ENCODE results near the gene ATP5PD.
A peak's percentile ranks its signal among the peaks of the same experiment; 100 is the strongest.

Gene ATP5PD

DNA sequence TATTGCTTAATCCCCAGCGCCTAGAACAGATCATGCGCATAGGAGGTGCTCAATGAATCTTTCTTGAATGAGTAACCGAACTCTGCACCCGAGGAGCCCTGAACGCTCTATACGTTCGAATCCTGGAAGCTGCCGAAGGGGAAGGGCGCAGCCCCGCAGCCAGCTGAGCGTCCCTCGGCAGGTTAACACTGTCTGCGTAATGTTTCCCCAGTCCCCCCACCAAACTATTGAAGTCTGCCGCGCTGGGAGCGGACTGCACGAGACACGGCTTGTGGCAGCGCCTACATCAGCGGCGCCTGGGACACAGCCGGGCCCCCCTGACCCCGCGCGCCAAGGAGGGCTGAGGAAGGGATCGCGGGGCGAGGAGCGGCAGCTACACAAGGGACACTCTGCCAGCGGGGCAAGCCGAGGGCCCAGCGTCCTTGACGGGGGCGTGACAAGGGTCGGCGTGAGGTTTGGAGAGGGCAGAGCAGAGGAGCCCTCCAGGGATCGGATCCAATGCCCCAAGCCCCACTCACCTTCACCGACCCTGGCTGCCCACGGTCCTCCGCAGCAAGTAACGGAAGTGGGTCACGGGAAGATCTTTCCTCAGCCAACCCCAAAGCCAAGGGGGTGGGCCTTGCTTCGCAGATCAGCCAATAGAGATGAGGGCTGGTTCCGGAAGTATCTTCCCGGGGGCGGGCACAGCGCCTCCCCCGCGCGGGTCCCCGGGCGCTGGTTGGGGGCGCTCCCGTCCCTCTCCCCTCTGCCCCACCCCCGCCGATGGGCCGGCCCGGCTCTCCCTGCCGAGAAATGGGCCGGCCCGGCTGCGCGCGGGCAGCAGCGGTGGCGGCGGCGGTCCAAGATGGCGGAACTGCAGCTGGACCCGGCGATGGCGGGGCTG is at the start of gene ATP5PD, which contains the start of gene KCTD2:
Gene ATP5PD, minus strand, starts transcription at position 563 of the 883 bp plus-strand sequence. CDS start 4,319 bp downstream, outside the sequence.
Gene KCTD2, plus strand, starts transcription at position 819 of the 883 bp plus-strand sequence. Its CDS starts 26 bp downstream, at position 845.
- DNase-seq: peak; percentile 95
- in situ Hi-C loops (cut with HindIII; ENCODE audit: low pct_ligation_motif_present, low sequenced_read_pairs): no loop called here

DNA sequence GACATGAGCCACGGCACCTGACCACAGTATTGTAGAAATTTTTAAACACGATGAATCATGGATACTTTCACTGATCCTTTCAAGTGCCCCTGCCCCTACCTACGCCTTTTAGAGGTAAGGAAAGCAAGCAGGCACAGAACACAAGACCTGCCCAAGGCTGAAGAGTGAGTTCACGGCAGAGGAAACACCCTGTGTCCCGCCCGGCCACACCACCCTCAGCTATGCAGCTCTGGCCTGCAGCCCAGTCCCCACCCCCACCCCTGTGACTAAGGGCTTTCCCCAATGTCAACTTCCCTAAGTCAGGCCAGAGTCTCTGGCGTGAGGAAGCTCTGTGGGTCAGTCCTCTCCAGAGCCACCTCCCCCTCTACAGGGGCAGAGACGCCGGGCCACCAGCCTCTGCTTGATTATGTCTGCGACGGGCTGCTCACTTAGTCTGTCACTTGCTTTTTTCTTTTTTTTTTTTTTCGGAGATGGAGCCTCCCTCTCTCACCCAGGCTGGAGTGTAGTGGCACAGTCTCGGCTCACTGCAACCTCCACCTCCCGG is 49.4 kb upstream of the ATP5PD start:
- peak; percentile 41 for DNase-seq
- TF ChIP-seq, protein P1, sequence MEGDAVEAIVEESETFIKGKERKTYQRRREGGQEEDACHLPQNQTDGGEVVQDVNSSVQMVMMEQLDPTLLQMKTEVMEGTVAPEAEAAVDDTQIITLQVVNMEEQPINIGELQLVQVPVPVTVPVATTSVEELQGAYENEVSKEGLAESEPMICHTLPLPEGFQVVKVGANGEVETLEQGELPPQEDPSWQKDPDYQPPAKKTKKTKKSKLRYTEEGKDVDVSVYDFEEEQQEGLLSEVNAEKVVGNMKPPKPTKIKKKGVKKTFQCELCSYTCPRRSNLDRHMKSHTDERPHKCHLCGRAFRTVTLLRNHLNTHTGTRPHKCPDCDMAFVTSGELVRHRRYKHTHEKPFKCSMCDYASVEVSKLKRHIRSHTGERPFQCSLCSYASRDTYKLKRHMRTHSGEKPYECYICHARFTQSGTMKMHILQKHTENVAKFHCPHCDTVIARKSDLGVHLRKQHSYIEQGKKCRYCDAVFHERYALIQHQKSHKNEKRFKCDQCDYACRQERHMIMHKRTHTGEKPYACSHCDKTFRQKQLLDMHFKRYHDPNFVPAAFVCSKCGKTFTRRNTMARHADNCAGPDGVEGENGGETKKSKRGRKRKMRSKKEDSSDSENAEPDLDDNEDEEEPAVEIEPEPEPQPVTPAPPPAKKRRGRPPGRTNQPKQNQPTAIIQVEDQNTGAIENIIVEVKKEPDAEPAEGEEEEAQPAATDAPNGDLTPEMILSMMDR (IDR thresholded peaks at IDR 0.05; ENCODE audit: low read depth, low read length, missing control alignments): no peak
- in situ Hi-C loops (cut with HindIII; ENCODE audit: low pct_ligation_motif_present, low sequenced_read_pairs): no loop called here
- no peaks in the 10 kb centered on the region for H3K27me3 ChIP-seq (replicated peaks)
- no peak overlapping the region for H3K27ac ChIP-seq
- H3K36me3 ChIP-seq (replicated peaks): no peaks in the 10 kb centered on the region
- H3K4me3 ChIP-seq (ENCODE audit: low read depth, low read length): no peak overlapping the region

More for the DNA sequence above, at the start of gene ATP5PD, which contains the start of gene KCTD2:
- TF ChIP-seq, protein P1 (IDR thresholded peaks at IDR 0.05; ENCODE audit: low read depth, low read length, missing control alignments): no peak
- Histone ChIP-seq H3K27ac (peak within 1 kb of the TSS; percentile 84), H3K27me3 (replicated peaks) (no peaks in the 10 kb centered on the region), H3K4me3 (ENCODE audit: low read depth, low read length) (peak within 1 kb of the TSS; percentile 97), H3K36me3 (replicated peaks) (peaks cover 10% of the 10 kb centered on the region)

DNA sequence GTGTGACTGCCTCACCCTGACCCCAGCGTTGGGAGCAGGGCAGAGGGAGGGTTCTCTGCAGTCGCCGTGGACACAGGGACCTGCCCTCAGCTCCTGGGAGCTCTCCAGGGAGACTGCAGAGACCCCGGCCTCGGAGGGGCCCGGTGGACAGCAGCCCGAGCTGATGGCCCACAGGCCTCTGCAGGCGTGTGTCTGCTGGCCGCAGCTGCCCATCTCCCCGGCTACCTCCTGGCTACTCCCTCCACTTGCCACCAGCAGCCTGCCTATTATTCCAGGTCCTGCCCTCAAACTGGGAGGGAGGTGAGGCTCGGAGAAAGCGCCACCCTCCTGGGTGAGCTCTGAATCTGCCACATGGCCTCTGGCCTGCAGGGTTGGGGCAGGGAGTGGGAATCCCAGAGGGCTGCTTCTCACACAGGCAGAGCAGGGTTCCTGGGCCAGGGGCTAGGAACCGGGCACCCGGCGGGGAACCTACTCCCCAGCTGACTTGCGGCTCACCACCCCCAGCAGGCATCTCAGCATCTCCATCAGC is 48.2 kb upstream of the ATP5PD start:
- in situ Hi-C loops (cut with HindIII; ENCODE audit: low pct_ligation_motif_present, low sequenced_read_pairs): no loop called here
- TF ChIP-seq, protein P1 (IDR thresholded peaks at IDR 0.05; ENCODE audit: low read depth, low read length, missing control alignments): no peak
- no peak overlapping the region for H3K27ac ChIP-seq
- H3K4me3 ChIP-seq (ENCODE audit: low read depth, low read length): no peak overlapping the region
- no peak for DNase-seq
- no peaks in the 10 kb centered on the region for H3K27me3 ChIP-seq (replicated peaks)
- H3K36me3 ChIP-seq (replicated peaks): no peaks in the 10 kb centered on the region

DNA sequence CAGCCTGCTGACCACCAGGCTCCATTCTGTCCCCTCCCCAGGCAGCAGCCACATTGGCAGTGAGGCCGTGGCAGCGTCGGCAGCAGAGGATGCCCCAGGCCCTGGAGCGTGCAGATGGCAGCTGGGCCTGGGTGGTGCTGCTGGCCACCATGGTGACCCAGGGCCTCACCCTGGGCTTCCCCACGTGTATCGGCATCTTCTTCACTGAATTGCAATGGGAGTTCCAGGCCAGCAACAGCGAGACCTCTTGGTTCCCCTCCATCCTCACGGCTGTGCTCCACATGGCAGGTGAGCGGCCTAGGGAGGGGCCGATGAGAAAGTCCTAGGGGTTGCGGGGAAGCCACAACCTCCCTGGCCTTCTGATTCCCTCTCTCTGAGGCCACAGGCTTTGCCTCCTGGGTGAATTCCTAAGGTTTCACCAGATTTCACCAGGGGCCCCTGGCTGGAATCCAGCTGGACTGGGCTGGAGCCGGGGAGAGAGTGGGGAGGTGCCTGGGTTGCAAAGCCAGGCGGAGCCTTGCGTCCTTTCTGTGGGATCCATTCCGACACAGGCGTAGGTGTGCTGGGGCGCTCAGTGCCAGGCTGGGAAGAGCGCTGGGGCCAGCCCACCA is 46.9 kb upstream of the ATP5PD start:
- in situ Hi-C loops (cut with HindIII; ENCODE audit: low pct_ligation_motif_present, low sequenced_read_pairs): no loop called here
- no peaks in the 10 kb centered on the region for H3K36me3 ChIP-seq (replicated peaks)
- H3K4me3 ChIP-seq (ENCODE audit: low read depth, low read length): no peak overlapping the region
- TF ChIP-seq, protein P1 (IDR thresholded peaks at IDR 0.05; ENCODE audit: low read depth, low read length, missing control alignments): no peak
- H3K27ac ChIP-seq: no peak overlapping the region
- no peak for DNase-seq
- no peaks in the 10 kb centered on the region for H3K27me3 ChIP-seq (replicated peaks)

DNA sequence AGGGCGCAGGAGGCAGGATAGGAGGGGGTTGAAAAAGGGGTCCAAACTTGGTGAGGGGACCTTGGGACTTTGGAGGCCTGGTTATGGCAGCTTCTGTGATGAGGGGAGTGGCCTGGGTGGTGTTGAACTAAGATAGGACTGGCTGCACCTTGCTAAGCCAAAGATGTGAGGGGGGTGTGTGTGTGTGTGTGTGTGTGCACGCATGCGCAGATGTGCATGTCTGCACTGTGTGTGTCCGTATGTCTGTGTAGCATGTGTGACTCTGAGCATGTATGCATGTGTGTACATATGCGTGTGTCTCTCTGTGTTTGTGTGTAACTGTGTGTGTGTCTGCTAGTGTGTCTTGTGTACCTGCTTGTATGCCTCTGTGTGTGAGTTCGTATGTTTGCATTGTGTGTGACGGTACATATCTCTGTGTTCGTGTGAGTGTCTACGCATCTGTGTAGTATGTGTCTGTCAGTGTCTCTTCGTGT is 45.1 kb upstream of the ATP5PD start:
- in situ Hi-C loops (cut with HindIII; ENCODE audit: low pct_ligation_motif_present, low sequenced_read_pairs): no loop called here
- H3K27ac ChIP-seq: no peak overlapping the region

More for the DNA sequence above, 45.1 kb upstream of the ATP5PD start:
- no peaks in the 10 kb centered on the region for H3K27me3 ChIP-seq (replicated peaks)
- H3K4me3 ChIP-seq (ENCODE audit: low read depth, low read length): no peak overlapping the region
- no peaks in the 10 kb centered on the region for H3K36me3 ChIP-seq (replicated peaks)
- no peak for DNase-seq
- TF ChIP-seq, protein P1 (IDR thresholded peaks at IDR 0.05; ENCODE audit: low read depth, low read length, missing control alignments): no peak

Data from brain microvascular endothelial cell (primary cell).